WERI-Rb-1 (cell line): Measurements from ENCODE around the gene NEU4.
A peak's percentile ranks its signal among the peaks of the same experiment; 100 is the strongest.
"Not testable (repeated sequence)": the region's sequence is repeated elsewhere in the genome, so short reads cannot be mapped to it uniquely, and the experiment has no call there.

Experiments used
- DNase-seq: peaks from one replicate; pipeline ENCODE4 v3.0.0-alpha.2; 2020
- H3K27ac ChIP-seq: fragments of 250-450 bp; sonication (Bioruptor Pico); 2 replicates; pipeline ENCODE4 v1.5.1; 2020; ENCODE audit warnings: mild to moderate bottlenecking, moderate library complexity
- H3K27me3 ChIP-seq: fragments of 250-450 bp; sonication (Bioruptor Pico); 2 replicates; pipeline ENCODE4 v1.5.1; 2021; ENCODE audit warnings: mild to moderate bottlenecking, low read depth, moderate library complexity; ENCODE audit not compliant: insufficient read depth, severe bottlenecking
- H3K36me3 ChIP-seq: fragments of 250-450 bp; sonication (Bioruptor Pico); 2 replicates; pipeline ENCODE4 v1.5.1; 2020; ENCODE audit warnings: mild to moderate bottlenecking, moderate library complexity
- H3K4me3 ChIP-seq: 2 replicates; pipeline ENCODE4 v1.5.1; 2011; ENCODE audit warnings: low read depth, mild to moderate bottlenecking, control low read depth, low read length
- H3K9me3 ChIP-seq: fragments of 250-450 bp; sonication (Bioruptor Pico); 2 replicates; pipeline ENCODE4 v1.5.1; 2021; ENCODE audit warnings: mild to moderate bottlenecking, moderate library complexity; ENCODE audit not compliant: severe bottlenecking
- CTCF ChIP-seq: IDR thresholded peaks from 2 replicates; pipeline ENCODE4 v1.5.1; 2011; ENCODE audit warnings: low read depth, mild to moderate bottlenecking, control low read depth, inconsistent platforms, low read length

Gene NEU4

GRCh38 chr2:241797441-241798080 lies 11.4 kb upstream of the NEU4 start:
- TF ChIP-seq CTCF: no peak
- H3K9me3 ChIP-seq: no peaks in the 10 kb centered on the region
- no peaks in the 10 kb centered on the region for H3K36me3 ChIP-seq
- peak; percentile 4 for DNase-seq
- H3K27me3 ChIP-seq: no peaks in the 10 kb centered on the region
- H3K4me3 ChIP-seq: no peak overlapping the region
- H3K27ac ChIP-seq: no peak overlapping the region

DNA sequence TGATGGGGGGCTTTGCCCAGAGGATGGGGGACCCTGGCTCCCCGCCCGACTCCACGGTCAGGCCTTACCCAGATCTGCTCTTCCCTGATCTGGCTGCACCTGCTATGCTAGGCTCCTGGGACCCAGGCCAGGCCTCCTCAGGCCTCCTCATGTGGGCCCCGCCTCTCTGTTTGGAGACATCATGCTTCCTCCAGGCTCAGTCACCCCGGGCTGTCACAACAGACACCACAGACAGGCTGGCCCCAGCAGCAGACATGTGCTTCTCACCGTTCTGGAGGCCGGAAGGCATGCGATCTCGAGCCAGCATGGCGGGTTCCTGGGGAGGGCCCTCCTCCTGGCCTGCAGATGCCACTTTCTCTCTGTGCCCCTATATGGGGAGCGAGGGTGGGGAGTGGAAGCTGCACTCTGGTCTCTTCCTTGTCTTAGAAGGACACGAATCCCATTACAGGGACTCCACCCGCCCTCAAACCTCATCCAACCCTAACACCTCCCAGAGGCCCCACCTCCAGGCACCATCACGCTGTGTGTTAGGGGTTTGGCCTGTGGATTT lies 10.8 kb upstream of the NEU4 start:
- Histone ChIP-seq H3K9me3 (no peaks in the 10 kb centered on the region), H3K4me3 (no peak overlapping the region), H3K27me3 (no peaks in the 10 kb centered on the region), H3K36me3 (no peaks in the 10 kb centered on the region), H3K27ac (no peak overlapping the region)
- no peak for TF ChIP-seq CTCF
- peak; percentile 7 for DNase-seq

- peak; percentile 5 for DNase-seq
Observed at GRCh38 chr2:241798631-241799521, 10.1 kb upstream of the NEU4 start.

DNA sequence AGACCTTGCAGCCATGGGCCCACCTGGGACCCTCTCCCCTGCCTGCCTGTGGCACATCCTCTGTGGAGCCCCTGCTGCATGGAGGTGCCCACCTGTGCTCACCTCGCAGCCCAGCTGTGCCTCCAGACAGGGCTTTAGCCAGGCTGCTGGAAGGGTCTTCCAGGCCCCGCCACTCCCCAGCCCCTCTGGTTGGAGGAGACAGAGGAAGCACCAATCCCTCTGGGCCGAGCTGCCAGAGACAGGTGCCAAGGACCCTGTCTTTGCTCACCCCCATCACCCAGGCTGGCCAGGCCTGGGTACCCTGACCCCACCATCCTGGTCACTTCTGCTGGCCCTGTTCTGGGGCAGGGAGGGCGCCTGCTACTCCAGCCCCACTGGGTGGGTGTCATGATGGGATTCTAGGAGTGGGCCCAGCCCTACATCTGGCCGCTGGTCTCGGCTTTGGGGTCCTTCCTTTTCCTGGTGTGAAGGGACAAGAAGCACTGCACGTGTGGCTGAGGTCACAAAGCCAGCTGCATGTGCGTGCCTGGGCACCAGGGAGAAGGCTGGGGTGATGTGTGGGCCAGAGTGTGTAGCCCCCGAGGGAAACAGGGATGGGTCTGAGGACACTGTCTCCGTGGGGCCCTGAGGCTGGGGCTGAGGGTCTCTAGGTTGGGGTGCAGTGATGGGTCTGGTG lies 9.3 kb upstream of the NEU4 start:
- Histone ChIP-seq H3K9me3 (no peaks in the 10 kb centered on the region), H3K27ac (no peak overlapping the region), H3K27me3 (no peaks in the 10 kb centered on the region), H3K4me3 (no peak overlapping the region), H3K36me3 (no peaks in the 10 kb centered on the region)
- TF ChIP-seq CTCF: no peak
- DNase-seq: no peak

More at GRCh38 chr2:241798631-241799521, 10.1 kb upstream of the NEU4 start:
- no peaks in the 10 kb centered on the region for H3K9me3 ChIP-seq
- no peaks in the 10 kb centered on the region for H3K27me3 ChIP-seq
- no peak overlapping the region for H3K4me3 ChIP-seq
- H3K27ac ChIP-seq: no peak overlapping the region
- H3K36me3 ChIP-seq: no peaks in the 10 kb centered on the region
- TF ChIP-seq CTCF: no peak

GRCh38 chr2:241800198-241800903 lies 8.6 kb upstream of the NEU4 start:
- not testable (repeated sequence) for H3K4me3 ChIP-seq, H3K27me3 ChIP-seq, H3K9me3 ChIP-seq, H3K27ac ChIP-seq, H3K36me3 ChIP-seq
- DNase-seq: peak; percentile 5
